Measurements from ENCODE around the gene SLC25A1.
"Not testable (repeated sequence)": the region's sequence is repeated elsewhere in the genome, so short reads cannot be mapped to it uniquely, and the experiment has no call there.

The SLC25A1 gene

GRCh38 chr22:19203834-19204233 is 25.3 kb upstream of the SLC25A1 start:
- no peak for DNase-seq

- not testable (repeated sequence) for DNase-seq
These were observed 24.3 kb upstream of the SLC25A1 start for GRCh38 chr22:19202799-19203186.

- DNase-seq = no peak
These were observed 23.6 kb upstream of the SLC25A1 start for GRCh38 chr22:19201869-19202798.

DNA sequence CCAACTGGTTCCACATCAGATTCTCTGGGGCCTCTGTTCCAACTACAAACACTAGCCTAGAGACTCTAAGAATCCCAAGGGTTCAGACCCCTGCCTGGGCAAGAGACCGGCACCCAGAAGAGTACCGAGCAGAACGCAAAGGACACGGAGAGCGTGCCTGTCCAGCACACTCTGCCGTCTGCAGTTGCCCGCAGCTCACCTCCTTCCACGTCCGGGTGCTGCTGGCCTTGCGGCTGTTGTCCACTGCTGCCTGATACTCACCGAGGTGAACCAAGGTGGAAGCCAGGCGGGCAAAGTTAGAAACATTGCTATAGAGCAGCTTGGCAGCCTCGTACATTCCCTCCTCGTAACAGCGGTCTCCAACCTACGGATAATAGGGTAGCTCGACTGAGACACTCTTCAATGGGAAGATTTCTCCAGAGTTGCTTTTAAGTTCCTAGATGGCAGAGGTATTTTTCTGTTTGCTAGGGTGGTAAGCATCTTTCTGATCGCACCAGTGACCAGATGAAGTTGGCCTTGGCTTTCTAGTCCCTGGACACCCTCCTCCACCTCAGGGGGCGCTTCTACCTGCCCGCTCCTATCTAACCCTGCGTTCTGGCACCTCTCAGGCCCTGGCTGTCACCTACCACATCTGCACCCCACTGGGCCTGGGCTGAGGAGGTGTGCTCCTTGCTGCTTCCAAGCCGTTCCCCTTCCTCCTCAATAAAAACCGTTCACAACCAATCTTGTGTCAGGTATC is 22.8 kb upstream of the SLC25A1 start:
- no peak for DNase-seq

DNA sequence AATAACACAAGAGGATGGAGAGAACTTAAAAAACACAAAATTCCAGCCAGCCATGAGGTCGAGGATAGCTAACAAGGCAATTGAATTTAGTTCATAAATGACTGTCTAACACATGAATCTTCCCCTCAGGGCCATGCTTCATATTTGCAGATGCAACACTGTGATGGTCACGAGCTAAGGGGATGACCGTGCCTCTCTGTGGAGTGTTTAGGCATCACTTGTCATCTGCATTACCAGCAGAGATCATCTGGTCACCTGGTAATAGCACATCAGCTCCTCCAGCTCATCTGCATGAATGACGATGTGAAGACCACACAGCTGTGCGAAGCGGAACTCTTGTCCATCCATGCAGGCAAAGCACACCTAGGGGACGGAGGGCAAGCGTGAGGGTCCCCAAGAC is 20.9 kb upstream of the SLC25A1 start:
- no peak for DNase-seq

- DNase-seq = no peak
These were observed 19.7 kb upstream of the SLC25A1 start for GRCh38 chr22:19197997-19198865.

DNA sequence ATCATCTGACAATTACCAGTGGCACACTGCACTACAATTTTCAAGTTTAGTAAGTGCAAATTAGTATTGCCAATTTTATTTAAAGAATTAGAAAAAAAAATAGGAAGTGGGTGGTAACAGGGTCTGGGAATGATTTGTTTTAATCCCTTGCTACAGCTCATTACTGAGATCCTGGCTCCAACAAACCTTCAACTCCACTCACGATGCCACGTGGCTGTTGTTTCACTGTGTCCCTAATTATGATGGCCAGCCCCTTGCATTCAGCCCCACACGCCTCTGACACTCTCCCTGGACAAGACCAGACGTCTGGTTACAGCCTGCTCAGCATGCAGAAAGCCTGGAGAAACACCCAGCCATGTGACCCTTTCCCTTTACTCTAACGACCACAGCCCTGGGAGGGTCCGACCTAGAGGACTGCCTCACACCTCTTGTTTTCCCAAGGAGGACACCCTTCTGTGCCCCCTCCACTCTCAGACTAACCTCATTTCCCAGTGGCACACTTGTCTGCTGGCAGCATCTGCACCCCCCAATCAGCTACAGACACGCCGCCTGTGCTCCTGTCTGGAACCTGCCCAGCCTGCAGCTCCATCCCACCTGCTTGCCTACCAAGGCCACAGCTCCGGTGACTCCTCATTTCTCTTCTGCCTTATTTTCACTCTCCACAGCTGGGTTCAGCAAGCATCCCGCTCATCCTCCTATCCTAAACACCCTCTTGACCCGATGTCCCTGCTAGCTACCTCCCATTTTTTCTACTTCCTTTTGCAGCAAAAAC is 18.5 kb upstream of the SLC25A1 start:
- DNase-seq = no peak

GRCh38 chr22:19195796-19196731 is 17.5 kb upstream of the SLC25A1 start:
- no peak for DNase-seq

GRCh38 chr22:19194766-19195536 is 16.4 kb upstream of the SLC25A1 start:
- DNase-seq = no peak

DNA sequence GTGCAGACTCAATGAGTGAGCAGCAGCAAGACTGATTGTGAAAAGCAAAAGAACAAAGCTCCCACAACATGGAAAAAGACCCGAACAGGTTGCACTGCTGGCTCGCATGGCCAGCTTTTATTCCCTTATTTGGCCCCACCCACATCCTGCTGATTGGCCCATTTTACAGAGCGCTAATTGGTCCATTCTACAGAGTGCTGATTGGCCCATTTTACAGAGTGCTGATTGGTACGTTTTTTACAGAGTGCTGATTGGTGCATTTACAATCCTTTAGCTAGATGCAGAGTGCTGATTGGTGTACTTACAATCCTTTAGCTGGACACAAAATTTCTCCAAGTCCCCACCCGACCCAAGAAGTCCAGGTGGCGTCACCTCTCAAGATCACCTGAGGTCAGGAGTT is 15.3 kb upstream of the SLC25A1 start:
- no peak for DNase-seq

GRCh38 chr22:19187716-19188563 is 9.4 kb upstream of the SLC25A1 start:
- DNase-seq = no peak

DNA sequence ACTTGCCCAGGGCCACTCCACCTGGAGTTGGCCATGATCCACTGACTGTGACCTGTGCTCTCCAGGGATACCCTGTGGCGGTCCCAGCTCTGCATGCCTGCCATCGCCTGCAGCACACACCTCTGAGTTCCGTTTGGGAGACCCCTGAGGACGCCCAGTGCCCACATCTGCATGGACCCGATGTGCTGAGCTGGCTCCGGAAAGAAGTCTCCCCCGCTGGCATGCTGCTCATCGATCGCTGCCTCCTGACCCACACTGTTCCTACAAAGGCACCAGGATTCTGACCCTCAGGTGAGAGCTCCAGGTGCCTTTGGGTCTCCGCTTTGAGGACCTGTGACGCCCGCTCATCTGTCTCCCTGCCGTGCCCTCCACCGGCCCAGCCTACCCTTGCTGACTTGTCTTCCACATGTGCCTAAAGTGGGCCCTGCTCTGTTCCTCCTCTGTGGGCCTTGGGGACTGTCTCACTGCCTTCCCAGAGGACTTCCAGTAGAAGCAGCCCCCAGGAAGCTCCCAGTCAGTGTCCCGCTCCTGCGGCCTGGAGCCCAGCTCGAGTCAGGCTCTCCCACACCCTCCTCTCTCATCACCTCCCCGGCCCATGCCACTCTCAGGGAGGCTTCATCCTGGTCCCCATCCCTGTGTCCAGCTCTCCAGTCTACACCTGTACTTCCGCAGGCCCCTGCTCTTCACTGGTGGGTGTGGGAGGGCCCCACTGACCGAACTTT is 5.9 kb upstream of the SLC25A1 start:
- DNase-seq = no peak

DNA sequence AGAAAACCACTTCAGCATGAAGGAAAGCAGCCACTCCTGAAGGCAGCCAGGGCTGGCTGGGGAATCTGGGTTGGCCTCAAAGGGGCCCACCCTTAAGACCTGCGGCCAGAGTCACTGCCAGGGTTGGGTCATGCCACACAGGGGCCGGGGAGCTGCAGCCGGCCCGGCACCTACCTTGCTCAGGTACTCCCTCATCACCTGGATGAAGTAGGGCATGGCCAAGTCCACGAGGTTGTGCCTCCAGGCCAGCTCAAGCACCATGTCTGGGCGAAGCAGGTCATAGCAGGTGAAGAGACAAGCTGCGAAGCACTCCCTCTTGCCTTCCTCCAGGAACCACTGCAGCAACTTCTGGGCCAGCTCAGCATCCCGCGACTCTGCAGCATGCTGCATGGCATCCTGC is 4.7 kb upstream of the SLC25A1 start:
- DNase-seq = no peak

- DNase-seq = no peak
These were observed 4.1 kb upstream of the SLC25A1 start for GRCh38 chr22:19182472-19183157.

DNA sequence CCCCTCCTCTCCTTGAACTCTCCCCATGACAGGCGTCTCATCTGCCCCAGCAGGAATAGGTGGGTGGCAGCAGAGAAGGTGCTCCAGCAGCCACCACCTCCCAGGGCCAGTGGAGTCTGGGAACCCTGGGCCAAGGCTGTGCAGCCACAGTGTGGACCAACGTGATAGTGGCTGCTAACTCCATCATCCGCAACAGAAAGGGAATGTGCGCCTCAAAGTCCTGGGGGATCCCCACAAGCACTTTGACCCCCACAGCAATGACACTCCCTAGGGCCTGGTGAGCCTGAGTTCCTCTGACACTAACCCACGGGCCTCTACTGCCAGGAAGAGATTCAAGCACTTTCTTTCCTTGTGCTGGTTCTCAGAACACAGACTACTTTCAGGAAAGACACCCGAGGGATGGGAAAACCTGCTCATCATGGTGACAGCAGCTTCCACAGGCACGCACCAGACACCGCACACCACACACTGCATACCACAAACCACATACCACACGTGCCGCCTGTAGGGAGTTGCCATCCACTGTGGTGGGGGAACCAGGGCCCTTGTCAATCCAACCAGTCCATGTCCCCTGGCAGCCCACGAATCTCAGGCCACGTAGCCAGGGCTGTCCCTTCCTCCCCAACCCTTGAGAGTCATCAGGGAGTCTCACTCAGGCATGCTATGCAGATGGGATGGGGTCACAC is 3.4 kb upstream of the SLC25A1 start:
- no peak for DNase-seq

- no peak for DNase-seq
These were observed 2.3 kb upstream of the SLC25A1 start for GRCh38 chr22:19180740-19181410.

DNA sequence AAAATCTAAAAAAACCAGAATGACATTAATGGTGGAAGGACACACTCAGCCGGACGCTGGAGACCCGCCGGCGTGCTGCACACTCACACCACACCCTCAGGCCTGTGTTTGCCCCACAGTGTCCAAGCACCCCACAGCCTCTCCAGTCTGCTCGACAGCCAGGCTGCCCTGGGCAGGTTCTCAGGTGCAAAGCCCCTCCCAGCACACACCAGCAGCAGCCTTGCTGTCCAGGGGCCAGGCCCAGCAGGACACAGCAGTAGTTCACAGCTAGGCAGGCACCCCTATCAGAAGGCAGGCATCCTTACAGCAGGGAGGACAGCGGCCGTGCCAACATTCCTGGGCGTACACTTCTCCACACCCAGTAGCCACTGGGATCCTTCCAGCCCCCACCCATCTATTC is 1.7 kb upstream of the SLC25A1 start:
- no peak for DNase-seq
